Cardiac muscle cell (in vitro differentiated cells and primary cell): Measurements from ENCODE around the gene NXN. TPM values are rescaled to one million over a fixed set of nuclear protein-coding genes. Genes with fewer than 3 reads are reported as not detected.
"Not testable (repeated sequence)": the region's sequence is repeated elsewhere in the genome, so short reads cannot be mapped to it uniquely, and the experiment has no call there.

ENCODE experiments used
- DNase-seq, 2 donors: peaks; one replicate each; pipeline versions ENCODE4 v3.0.0 to v3.0.0-alpha.2; 2010 to 2017; ENCODE audit warnings: low read depth in 1 of 2, low spot score in 1 of 2
- H3K27ac ChIP-seq: fragments of 200-600 bp; sonication (generic); 2 replicates; pipeline ENCODE4 v1.5.1; 2016
- H3K27me3 ChIP-seq: fragments of 200-600 bp; sonication (generic); 2 replicates; pipeline ENCODE4 v1.6.0; 2016; ENCODE audit warnings: control low read depth
- H3K36me3 ChIP-seq: fragments of 200-600 bp; sonication (generic); 2 replicates; pipeline ENCODE4 v1.5.1; 2016; ENCODE audit warnings: control low read depth
- H3K4me1 ChIP-seq: fragments of 200-600 bp; sonication (generic); 2 replicates; pipeline ENCODE4 v1.8.1; 2017; ENCODE audit warnings: low read depth, mild to moderate bottlenecking, mixed run types
- H3K4me3 ChIP-seq: fragments of 200-600 bp; sonication (generic); 2 replicates; pipeline ENCODE4 v1.5.1; 2016; ENCODE audit warnings: mild to moderate bottlenecking
- H3K9me3 ChIP-seq: fragments of 200-600 bp; sonication (generic); 2 replicates; pipeline ENCODE4 v1.5.1; 2017; ENCODE audit warnings: low read depth, mild to moderate bottlenecking, control low read depth
- polyA plus RNA-seq: library from polyadenylated mRNA; unstranded; fragments of >200 nt; fragmentation: Nextera tagmentation; extraction: Ambion mirVana; gene quantifications from 2 replicates; pipeline ENCODE4 v1.2.1, GENCODE V29; 2016
- total RNA-seq: library from RNA; depleted of rRNA; stranded (reverse); fragments of >200 nt; gene quantifications from 2 replicates; pipeline ENCODE4 v1.2.3, GENCODE V29; 2016
- TF ChIP-seq, protein P1 (sequence below): IDR thresholded peaks from 2 replicates; pipeline ENCODE4 v1.5.1; 2012; ENCODE audit warnings: low read depth, mild to moderate bottlenecking, low read length

The NXN gene
- total and polyA plus RNA-seq, 2 experiments from 2014 or later = 120 to 122 TPM

DNA sequence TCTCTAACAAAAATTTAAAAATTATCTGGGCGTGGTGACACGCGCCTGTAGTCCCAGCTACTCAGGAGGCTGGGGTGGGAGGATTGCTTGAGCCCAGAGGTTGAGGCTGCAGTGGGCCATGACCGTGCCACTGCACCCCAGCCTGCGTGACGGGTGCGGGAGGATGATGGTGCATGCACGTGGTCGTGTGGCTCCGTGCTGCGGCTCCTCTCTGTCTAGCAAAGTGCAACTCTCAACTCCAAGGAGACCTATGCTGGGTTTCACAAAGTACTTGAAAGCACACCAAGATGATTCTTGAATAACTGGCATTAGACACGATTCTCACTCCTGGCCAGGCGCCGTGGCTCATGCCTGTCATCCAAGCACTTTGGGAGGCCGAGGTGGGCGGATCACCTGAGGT lies 25.8 kb downstream of the NXN start:
- H3K4me1 ChIP-seq = peaks cover 46% of the 10 kb centered on the region
- H3K9me3 ChIP-seq = no peaks in the 10 kb centered on the region
- H3K36me3 ChIP-seq = no peaks in the 10 kb centered on the region
- H3K27me3 ChIP-seq = no peaks in the 10 kb centered on the region
- H3K27ac ChIP-seq = peak overlapping the region; percentile 99
- no peak for DNase-seq
- H3K4me3 ChIP-seq = no peak overlapping the region
- TF ChIP-seq, protein P1, sequence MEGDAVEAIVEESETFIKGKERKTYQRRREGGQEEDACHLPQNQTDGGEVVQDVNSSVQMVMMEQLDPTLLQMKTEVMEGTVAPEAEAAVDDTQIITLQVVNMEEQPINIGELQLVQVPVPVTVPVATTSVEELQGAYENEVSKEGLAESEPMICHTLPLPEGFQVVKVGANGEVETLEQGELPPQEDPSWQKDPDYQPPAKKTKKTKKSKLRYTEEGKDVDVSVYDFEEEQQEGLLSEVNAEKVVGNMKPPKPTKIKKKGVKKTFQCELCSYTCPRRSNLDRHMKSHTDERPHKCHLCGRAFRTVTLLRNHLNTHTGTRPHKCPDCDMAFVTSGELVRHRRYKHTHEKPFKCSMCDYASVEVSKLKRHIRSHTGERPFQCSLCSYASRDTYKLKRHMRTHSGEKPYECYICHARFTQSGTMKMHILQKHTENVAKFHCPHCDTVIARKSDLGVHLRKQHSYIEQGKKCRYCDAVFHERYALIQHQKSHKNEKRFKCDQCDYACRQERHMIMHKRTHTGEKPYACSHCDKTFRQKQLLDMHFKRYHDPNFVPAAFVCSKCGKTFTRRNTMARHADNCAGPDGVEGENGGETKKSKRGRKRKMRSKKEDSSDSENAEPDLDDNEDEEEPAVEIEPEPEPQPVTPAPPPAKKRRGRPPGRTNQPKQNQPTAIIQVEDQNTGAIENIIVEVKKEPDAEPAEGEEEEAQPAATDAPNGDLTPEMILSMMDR = no peak

DNA sequence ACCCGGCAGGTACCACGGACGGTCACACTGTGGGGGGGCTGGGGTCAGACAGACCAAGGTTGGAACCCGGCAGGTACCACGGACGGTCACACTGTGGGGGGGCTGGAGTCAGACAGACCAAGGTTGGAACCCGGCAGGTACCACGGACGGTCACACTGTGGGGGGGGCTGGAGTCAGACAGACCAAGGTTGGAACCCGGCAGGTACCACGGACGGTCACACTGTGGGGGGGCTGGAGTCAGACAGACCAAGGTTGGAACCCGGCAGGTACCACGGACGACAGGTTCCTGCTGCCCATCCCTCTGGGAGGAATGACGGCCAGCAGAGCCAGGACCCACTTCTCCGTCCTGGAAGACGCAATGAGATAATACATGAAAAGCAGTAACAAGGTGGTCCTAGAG lies 27.0 kb downstream of the NXN start:
- not testable (repeated sequence) for H3K36me3 ChIP-seq, H3K9me3 ChIP-seq, H3K27me3 ChIP-seq, DNase-seq, H3K4me3 ChIP-seq
- peaks cover 34% of the 10 kb centered on the region for H3K4me1 ChIP-seq
- peak overlapping the region; percentile 99 for H3K27ac ChIP-seq

DNA sequence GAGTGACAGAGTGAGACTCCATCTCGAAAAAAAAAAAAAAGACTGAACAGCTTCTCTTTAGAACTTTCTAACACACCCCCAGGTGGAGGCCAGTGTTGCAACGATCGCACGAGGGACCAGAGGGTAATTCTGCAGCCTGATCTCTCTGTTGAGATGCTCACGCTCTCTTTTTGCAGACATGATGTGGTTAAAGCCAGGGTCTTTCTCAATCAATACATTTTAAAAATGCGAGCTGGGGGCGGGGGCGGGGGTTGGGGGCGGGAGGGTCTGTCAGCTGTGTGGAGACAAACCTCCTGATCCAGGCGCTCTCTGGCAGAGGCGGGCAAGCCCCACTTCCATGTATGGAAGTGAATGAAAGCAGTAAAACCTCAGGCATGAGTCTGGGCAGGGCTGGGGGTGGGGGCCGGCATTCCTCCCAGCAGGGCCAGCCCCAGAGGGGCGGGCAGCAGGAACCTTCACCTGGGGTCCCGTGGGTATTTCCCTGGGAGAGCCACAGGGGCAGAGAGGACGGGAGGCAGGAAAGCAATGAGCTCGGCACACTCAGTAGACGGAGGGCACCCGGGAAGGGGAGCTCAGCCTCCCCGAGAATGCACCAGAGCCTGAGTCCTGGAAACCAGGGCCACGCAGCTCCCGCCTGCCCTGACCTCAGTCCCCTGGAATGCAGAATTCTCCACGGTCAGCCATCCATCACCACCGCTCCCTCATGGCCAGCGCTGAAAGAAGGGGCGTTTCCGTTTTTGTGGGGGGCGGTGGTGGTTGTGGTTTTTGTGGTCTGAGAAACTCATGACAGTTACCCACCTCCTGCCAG lies 28.0 kb downstream of the NXN start:
- Histone ChIP-seq H3K27me3 (no peaks in the 10 kb centered on the region), H3K9me3 (no peaks in the 10 kb centered on the region), H3K4me1 (peaks cover 24% of the 10 kb centered on the region), H3K36me3 (no peaks in the 10 kb centered on the region), H3K27ac (peak overlapping the region; percentile 99), H3K4me3 (no peak overlapping the region)
- TF ChIP-seq, protein P1 = no peak
- DNase-seq = peak; percentile 76 to 87

DNA sequence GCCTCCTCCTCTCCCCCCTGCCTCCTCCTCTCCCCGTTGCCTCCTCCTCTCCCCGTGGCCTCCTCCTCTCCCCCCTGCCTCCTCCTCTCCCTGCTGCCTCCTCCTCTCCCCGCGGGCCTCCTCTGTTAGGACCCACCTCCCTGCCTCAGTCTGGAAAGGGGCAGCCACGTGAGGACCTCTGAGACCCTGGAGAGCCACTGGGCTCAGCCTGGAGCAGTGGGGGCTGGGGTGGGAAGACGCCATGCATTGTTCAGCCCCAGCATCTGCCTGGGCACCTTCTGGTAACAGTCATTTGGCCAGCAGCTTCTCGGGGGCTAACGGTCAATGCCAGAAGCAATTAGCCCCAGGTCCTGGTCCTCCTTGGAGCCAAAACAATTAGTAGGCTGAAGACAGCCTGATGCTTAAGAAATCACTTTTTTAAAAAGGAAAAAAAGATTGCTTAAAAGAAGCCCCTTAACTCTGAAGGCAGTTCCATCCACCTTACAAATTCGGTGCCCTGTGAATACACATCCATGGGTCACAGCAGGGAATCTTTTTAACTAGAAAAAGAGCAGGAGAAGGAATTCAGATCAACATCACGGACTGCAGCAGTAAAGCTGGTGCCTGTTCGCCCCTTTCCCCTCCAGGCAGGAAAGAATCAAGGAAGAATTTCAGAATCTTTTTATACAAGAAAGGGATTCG lies 29.8 kb downstream of the NXN start:
- TF ChIP-seq, protein P1 = no peak
- Histone ChIP-seq H3K9me3 (no peaks in the 10 kb centered on the region), H3K4me3 (no peak overlapping the region), H3K4me1 (peaks cover 21% of the 10 kb centered on the region), H3K27me3 (no peaks in the 10 kb centered on the region), H3K27ac (peak overlapping the region; percentile 99), H3K36me3 (no peaks in the 10 kb centered on the region)
- DNase-seq = no peak

DNA sequence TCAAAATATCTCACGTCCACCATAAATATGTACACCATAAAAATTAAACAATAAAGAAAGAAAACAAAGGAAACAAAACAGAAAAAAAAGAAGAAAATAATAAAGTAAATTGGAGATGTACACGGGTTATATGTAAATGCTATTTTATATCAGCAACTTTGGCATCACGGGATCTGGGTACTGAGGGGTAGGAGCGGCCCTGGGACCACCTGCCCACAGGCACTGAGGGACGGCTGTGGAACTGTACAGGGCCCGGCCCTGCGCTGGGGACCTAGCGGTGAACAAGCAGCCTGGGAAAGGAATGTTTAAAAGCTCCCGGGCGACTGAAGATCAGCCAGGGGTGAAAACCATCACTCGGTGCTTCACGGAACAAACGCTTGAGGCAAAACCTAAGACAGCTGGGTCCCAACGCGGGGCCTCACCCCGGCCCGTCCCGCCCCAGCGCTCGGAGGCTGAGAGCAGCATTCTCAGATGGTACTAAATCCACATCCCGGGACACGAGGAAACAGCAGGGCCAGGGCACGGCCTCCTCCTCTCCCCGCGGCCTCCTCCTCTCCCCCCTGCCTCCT lies 31.2 kb downstream of the NXN start:
- H3K27me3 ChIP-seq = no peaks in the 10 kb centered on the region
- TF ChIP-seq, protein P1 = no peak
- H3K4me3 ChIP-seq = no peak overlapping the region
- peaks cover 13% of the 10 kb centered on the region for H3K4me1 ChIP-seq
- no peak for DNase-seq
- H3K9me3 ChIP-seq = no peaks in the 10 kb centered on the region
- peak overlapping the region; percentile 72 for H3K27ac ChIP-seq
- H3K36me3 ChIP-seq = no peaks in the 10 kb centered on the region
